ENCODE results near the gene DEPDC1B.
"Not testable (repeated sequence)": the region's sequence is repeated elsewhere in the genome, so short reads cannot be mapped to it uniquely, and the experiment has no call there.

The DEPDC1B gene

GRCh38 chr5:60690326-60690725 lies 9.6 kb downstream of the DEPDC1B start:
- Histone ChIP-seq H3K36me3 (ENCODE audit: insufficient read depth, low read depth, low read length) (peaks cover 40% of the 10 kb centered on the region), H3K27ac (ENCODE audit: low read length) (no peak overlapping the region), H3K4me1 (ENCODE audit: insufficient read depth, low read length) (no peaks in the 10 kb centered on the region), H3K9me3 (ENCODE audit: insufficient read depth, low read depth, low read length) (no peaks in the 10 kb centered on the region), H3K9ac (ENCODE audit: low read depth, low read length) (no peak overlapping the region), H3K27me3 (ENCODE audit: insufficient read depth, low read length) (no peaks in the 10 kb centered on the region), H3K4me3 (ENCODE audit: low read length) (no peak overlapping the region)

GRCh38 chr5:60688980-60689379 lies 11.0 kb downstream of the DEPDC1B start:
- Histone ChIP-seq H3K36me3 (ENCODE audit: insufficient read depth, low read depth, low read length) (peaks cover 41% of the 10 kb centered on the region), H3K4me1 (ENCODE audit: insufficient read depth, low read length) (no peaks in the 10 kb centered on the region), H3K27me3 (ENCODE audit: insufficient read depth, low read length) (no peaks in the 10 kb centered on the region), H3K9ac (ENCODE audit: low read depth, low read length) (no peak overlapping the region), H3K9me3 (ENCODE audit: insufficient read depth, low read depth, low read length) (no peaks in the 10 kb centered on the region), H3K27ac (ENCODE audit: low read length) (no peak overlapping the region), H3K4me3 (ENCODE audit: low read length) (no peak overlapping the region)

GRCh38 chr5:60687927-60688720 lies 11.8 kb downstream of the DEPDC1B start:
- Histone ChIP-seq H3K36me3 (ENCODE audit: insufficient read depth, low read depth, low read length) (peaks cover 46% of the 10 kb centered on the region), H3K27ac (ENCODE audit: low read length) (no peak overlapping the region), H3K4me1 (ENCODE audit: insufficient read depth, low read length) (no peaks in the 10 kb centered on the region), H3K27me3 (ENCODE audit: insufficient read depth, low read length) (no peaks in the 10 kb centered on the region), H3K9me3 (ENCODE audit: insufficient read depth, low read depth, low read length) (no peaks in the 10 kb centered on the region), H3K9ac (ENCODE audit: low read depth, low read length) (no peak overlapping the region), H3K4me3 (ENCODE audit: low read length) (no peak overlapping the region)

GRCh38 chr5:60686157-60686556 lies 13.8 kb downstream of the DEPDC1B start:
- H3K27me3 ChIP-seq (ENCODE audit: insufficient read depth, low read length), result no peaks in the 10 kb centered on the region
- peaks cover 48% of the 10 kb centered on the region for H3K36me3 ChIP-seq (ENCODE audit: insufficient read depth, low read depth, low read length)
- no peaks in the 10 kb centered on the region for H3K4me1 ChIP-seq (ENCODE audit: insufficient read depth, low read length)
- no peaks in the 10 kb centered on the region for H3K9me3 ChIP-seq (ENCODE audit: insufficient read depth, low read depth, low read length)
- no peak overlapping the region for H3K9ac ChIP-seq (ENCODE audit: low read depth, low read length)
- H3K27ac ChIP-seq (ENCODE audit: low read length), result no peak overlapping the region
- no peak overlapping the region for H3K4me3 ChIP-seq (ENCODE audit: low read length)

GRCh38 chr5:60685700-60686099 lies 14.3 kb downstream of the DEPDC1B start:
- Histone ChIP-seq H3K4me3 (ENCODE audit: low read length) (no peak overlapping the region), H3K9ac (ENCODE audit: low read depth, low read length) (no peak overlapping the region), H3K36me3 (ENCODE audit: insufficient read depth, low read depth, low read length) (peaks cover 48% of the 10 kb centered on the region), H3K27me3 (ENCODE audit: insufficient read depth, low read length) (no peaks in the 10 kb centered on the region), H3K27ac (ENCODE audit: low read length) (no peak overlapping the region), H3K4me1 (ENCODE audit: insufficient read depth, low read length) (no peaks in the 10 kb centered on the region), H3K9me3 (ENCODE audit: insufficient read depth, low read depth, low read length) (no peaks in the 10 kb centered on the region)

GRCh38 chr5:60685028-60685427 lies 14.9 kb downstream of the DEPDC1B start:
- no peaks in the 10 kb centered on the region for H3K27me3 ChIP-seq (ENCODE audit: insufficient read depth, low read length)
- no peak overlapping the region for H3K27ac ChIP-seq (ENCODE audit: low read length)
- no peak overlapping the region for H3K9ac ChIP-seq (ENCODE audit: low read depth, low read length)
- H3K9me3 ChIP-seq (ENCODE audit: insufficient read depth, low read depth, low read length), result no peaks in the 10 kb centered on the region
- H3K4me3 ChIP-seq (ENCODE audit: low read length), result no peak overlapping the region
- peaks cover 48% of the 10 kb centered on the region for H3K36me3 ChIP-seq (ENCODE audit: insufficient read depth, low read depth, low read length)
- H3K4me1 ChIP-seq (ENCODE audit: insufficient read depth, low read length), result no peaks in the 10 kb centered on the region

GRCh38 chr5:60682007-60682406 lies 18.0 kb downstream of the DEPDC1B start:
- H3K4me3 ChIP-seq (ENCODE audit: low read length); H3K9me3 ChIP-seq (ENCODE audit: insufficient read depth, low read depth, low read length); H3K27me3 ChIP-seq (ENCODE audit: insufficient read depth, low read length); H3K4me1 ChIP-seq (ENCODE audit: insufficient read depth, low read length); H3K9ac ChIP-seq (ENCODE audit: low read depth, low read length); H3K27ac ChIP-seq (ENCODE audit: low read length): not testable (repeated sequence)
- H3K36me3 ChIP-seq (ENCODE audit: insufficient read depth, low read depth, low read length), result peaks cover 54% of the 10 kb centered on the region

GRCh38 chr5:60679816-60680215 lies 20.1 kb downstream of the DEPDC1B start:
- no peaks in the 10 kb centered on the region for H3K4me1 ChIP-seq (ENCODE audit: insufficient read depth, low read length)
- peaks cover 32% of the 10 kb centered on the region; the same call in 1 of the 2 replicates for H3K36me3 ChIP-seq (ENCODE audit: insufficient read depth, low read depth, low read length)
- no peaks in the 10 kb centered on the region for H3K9me3 ChIP-seq (ENCODE audit: insufficient read depth, low read depth, low read length)
- H3K9ac ChIP-seq (ENCODE audit: low read depth, low read length), result no peak overlapping the region
- no peak overlapping the region for H3K27ac ChIP-seq (ENCODE audit: low read length)
- H3K4me3 ChIP-seq (ENCODE audit: low read length), result no peak overlapping the region
- no peaks in the 10 kb centered on the region for H3K27me3 ChIP-seq (ENCODE audit: insufficient read depth, low read length)

- Histone ChIP-seq H3K4me3 (ENCODE audit: low read length) (no peak overlapping the region), H3K9ac (ENCODE audit: low read depth, low read length) (no peak overlapping the region), H3K36me3 (ENCODE audit: insufficient read depth, low read depth, low read length) (peaks cover 21% of the 10 kb centered on the region; the same call in 1 of the 2 replicates), H3K9me3 (ENCODE audit: insufficient read depth, low read depth, low read length) (no peaks in the 10 kb centered on the region), H3K27me3 (ENCODE audit: insufficient read depth, low read length) (no peaks in the 10 kb centered on the region), H3K4me1 (ENCODE audit: insufficient read depth, low read length) (no peaks in the 10 kb centered on the region), H3K27ac (ENCODE audit: low read length) (no peak overlapping the region)
These were observed 21.9 kb downstream of the DEPDC1B start for GRCh38 chr5:60677850-60678664.

- no peaks in the 10 kb centered on the region for H3K4me1 ChIP-seq (ENCODE audit: insufficient read depth, low read length)
- H3K27me3 ChIP-seq (ENCODE audit: insufficient read depth, low read length), result no peaks in the 10 kb centered on the region
- no peak overlapping the region for H3K27ac ChIP-seq (ENCODE audit: low read length)
- H3K36me3 ChIP-seq (ENCODE audit: insufficient read depth, low read depth, low read length), result peaks cover 11% of the 10 kb centered on the region; the same call in 1 of the 2 replicates
- H3K9ac ChIP-seq (ENCODE audit: low read depth, low read length), result no peak overlapping the region
- no peaks in the 10 kb centered on the region for H3K9me3 ChIP-seq (ENCODE audit: insufficient read depth, low read depth, low read length)
- H3K4me3 ChIP-seq (ENCODE audit: low read length), result no peak overlapping the region
These were observed 24.7 kb downstream of the DEPDC1B start for GRCh38 chr5:60675286-60675685.

GRCh38 chr5:60674251-60675069 lies 25.5 kb downstream of the DEPDC1B start:
- no peaks in the 10 kb centered on the region for H3K9me3 ChIP-seq (ENCODE audit: insufficient read depth, low read depth, low read length)
- no peak overlapping the region for H3K4me3 ChIP-seq (ENCODE audit: low read length)
- H3K9ac ChIP-seq (ENCODE audit: low read depth, low read length), result no peak overlapping the region
- no peaks in the 10 kb centered on the region for H3K4me1 ChIP-seq (ENCODE audit: insufficient read depth, low read length)
- no peaks in the 10 kb centered on the region for H3K27me3 ChIP-seq (ENCODE audit: insufficient read depth, low read length)
- H3K36me3 ChIP-seq (ENCODE audit: insufficient read depth, low read depth, low read length), result peaks cover 11% of the 10 kb centered on the region; the same call in 1 of the 2 replicates
- no peak overlapping the region for H3K27ac ChIP-seq (ENCODE audit: low read length)
